T-helper 1 cell treated with Interleukin-12 subunit alpha and Interleukin-12 subunit beta and Interleukin-4 antibody, amounts not matched to agents 30 μg/mL and 1 μg/mL, for 36 hours (primary cell): ENCODE results near the gene AZU1.
A peak's percentile ranks its signal among the peaks of the same experiment; 100 is the strongest.
"Not testable (repeated sequence)": the region's sequence is repeated elsewhere in the genome, so short reads cannot be mapped to it uniquely, and the experiment has no call there.

Experiments
- H3K27ac Mint-ChIP-seq: one replicate; pipeline ENCODE4 v1.8.0; 2021; ENCODE audit warnings: mild to moderate bottlenecking, mixed read lengths
- H3K27me3 Mint-ChIP-seq: one replicate; pipeline ENCODE4 v1.8.0; 2021; ENCODE audit warnings: low read depth, mixed read lengths
- H3K36me3 Mint-ChIP-seq: one replicate; pipeline ENCODE4 v1.8.0; 2021; ENCODE audit warnings: low read depth, mixed read lengths
- H3K4me1 Mint-ChIP-seq: one replicate; pipeline ENCODE4 v1.8.0; 2021; ENCODE audit warnings: low read depth, mixed read lengths
- H3K4me3 Mint-ChIP-seq: one replicate; pipeline ENCODE4 v1.8.0; 2021; ENCODE audit warnings: mild to moderate bottlenecking, moderate library complexity, mixed read lengths
- H3K9me3 Mint-ChIP-seq: one replicate; pipeline ENCODE4 v1.8.0; 2021; ENCODE audit warnings: mixed read lengths

Gene AZU1

GRCh38 chr19:812049-812746 lies 15.4 kb upstream of the AZU1 start:
- H3K27me3 Mint-ChIP-seq, result no peaks in the 10 kb centered on the region
- H3K9me3 Mint-ChIP-seq, result peaks cover 4% of the 10 kb centered on the region
- H3K27ac Mint-ChIP-seq, result no peak overlapping the region
- H3K36me3 Mint-ChIP-seq, result peaks cover 35% of the 10 kb centered on the region
- no peak overlapping the region for H3K4me3 Mint-ChIP-seq
- H3K4me1 Mint-ChIP-seq, result peaks cover 6% of the 10 kb centered on the region

DNA sequence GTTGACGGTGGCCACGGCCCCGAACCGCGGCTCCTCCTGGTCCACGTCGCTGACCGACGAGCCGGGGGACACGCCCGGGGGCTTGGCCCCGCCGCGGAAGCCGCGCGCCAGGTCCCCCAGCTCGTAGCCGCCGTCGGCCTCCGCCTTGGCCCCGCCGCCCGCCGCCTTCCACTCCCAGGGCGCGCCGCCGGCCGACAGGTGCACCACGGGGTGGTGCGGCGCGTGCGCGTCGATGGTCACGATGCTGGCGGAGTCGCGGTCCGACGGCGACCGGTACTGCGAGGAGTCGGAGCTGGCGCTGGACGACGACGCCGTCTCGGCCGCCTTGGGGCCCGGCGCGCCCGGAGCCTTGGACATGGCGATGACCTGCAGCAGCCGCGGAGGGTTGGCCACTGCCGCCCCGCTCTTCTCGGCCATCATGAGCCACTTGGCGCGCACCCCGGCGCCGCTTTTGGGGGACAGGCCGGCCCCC lies 14.9 kb upstream of the AZU1 start:
- peaks cover 4% of the 10 kb centered on the region for H3K9me3 Mint-ChIP-seq
- no peaks in the 10 kb centered on the region for H3K27me3 Mint-ChIP-seq
- H3K27ac Mint-ChIP-seq, result no peak overlapping the region
- H3K36me3 Mint-ChIP-seq, result peaks cover 29% of the 10 kb centered on the region
- H3K4me1 Mint-ChIP-seq, result peaks cover under 1% of the 10 kb centered on the region
- H3K4me3 Mint-ChIP-seq, result no peak overlapping the region

- Mint-ChIP-seq H3K9me3 (peaks cover 4% of the 10 kb centered on the region), H3K4me1 (no peaks in the 10 kb centered on the region), H3K4me3 (no peak overlapping the region), H3K27me3 (no peaks in the 10 kb centered on the region), H3K27ac (no peak overlapping the region), H3K36me3 (peaks cover 27% of the 10 kb centered on the region)
Measured at GRCh38 chr19:813219-814151, 14.2 kb upstream of the AZU1 start.

DNA sequence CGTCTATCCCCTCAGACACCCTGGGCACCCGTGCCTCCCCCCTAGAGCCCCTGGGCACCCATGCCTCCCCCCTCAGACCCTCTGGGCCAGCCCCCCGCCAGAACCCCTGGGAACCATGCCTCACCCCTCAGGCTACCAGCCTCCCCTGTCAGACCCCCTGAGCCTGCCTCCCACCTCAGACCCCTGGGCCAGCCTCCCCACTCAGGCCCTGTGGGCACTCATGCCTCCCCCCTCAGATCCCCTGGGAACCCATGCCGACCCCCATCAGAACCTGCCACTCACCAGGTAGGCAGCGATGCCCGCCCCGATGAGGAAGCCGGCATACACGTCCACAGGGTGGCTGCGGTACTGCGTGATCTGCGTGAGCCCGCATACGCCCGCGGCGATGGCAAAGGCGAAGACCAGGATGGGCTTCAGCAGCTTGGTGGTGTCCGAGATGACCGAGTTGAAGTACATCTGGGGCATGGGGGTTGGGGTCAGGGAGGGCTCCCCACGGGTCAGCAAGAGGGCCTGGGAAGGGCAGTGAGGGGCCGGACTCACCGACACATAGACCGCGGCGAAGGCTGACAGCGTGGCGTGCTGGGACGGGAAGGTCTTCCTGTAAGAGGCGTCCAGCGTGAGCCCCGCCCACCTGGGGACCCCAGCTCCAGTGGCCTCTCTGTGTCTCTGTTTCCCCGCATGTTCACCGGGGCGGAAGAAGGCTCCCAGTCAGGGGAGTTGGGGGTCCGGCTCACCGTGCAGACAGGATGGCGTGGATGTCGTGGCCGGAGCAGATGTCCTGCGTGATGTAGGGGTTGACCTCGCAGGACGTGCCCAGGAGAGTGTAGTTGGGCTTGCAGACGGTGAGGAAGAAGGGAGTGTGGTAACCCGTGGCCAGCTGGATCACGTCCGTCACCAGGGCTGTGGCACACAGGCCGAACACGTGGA lies 13.2 kb upstream of the AZU1 start:
- Mint-ChIP-seq H3K27me3 (no peaks in the 10 kb centered on the region), H3K27ac (no peak overlapping the region), H3K4me3 (no peak overlapping the region), H3K36me3 (peaks cover 27% of the 10 kb centered on the region), H3K4me1 (no peaks in the 10 kb centered on the region), H3K9me3 (peaks cover 4% of the 10 kb centered on the region)

DNA sequence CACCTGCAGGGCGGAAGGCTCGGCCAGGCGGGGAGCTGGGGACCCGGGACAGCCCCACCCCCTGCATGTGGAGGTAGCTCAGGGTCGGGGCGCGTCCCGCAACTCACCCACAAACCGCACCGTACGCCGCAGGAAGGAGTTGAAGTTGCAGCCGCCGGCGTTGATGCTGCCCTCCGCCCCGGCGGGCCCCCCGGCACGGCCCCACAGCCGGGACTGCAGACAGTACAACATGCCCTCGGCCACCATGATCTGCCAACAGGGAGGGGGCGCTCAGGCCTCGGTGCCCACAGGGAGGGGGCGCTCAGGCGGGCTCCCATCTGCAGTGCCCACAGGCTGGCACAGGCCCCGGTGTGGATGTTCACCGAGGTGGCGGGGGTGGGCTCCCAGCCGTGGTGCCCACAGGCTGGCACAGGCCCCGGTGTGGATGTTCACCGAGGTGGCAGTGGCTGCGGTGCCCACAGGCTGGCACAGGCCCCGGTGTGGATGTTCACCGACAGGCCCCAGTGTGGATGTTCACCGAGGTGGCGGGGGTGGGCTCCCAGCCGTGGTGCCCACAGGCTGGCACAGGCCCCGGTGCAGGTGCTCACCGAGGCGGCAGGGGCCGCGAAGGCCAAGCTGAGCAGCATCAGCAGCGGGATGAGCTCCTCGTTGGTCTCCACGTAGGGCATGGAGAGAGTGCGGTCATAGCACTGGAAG lies 12.4 kb upstream of the AZU1 start:
- H3K4me1 Mint-ChIP-seq, result no peaks in the 10 kb centered on the region
- peaks cover 4% of the 10 kb centered on the region for H3K9me3 Mint-ChIP-seq
- H3K27me3 Mint-ChIP-seq, result peaks cover 6% of the 10 kb centered on the region
- H3K36me3 Mint-ChIP-seq, result peaks cover 23% of the 10 kb centered on the region
- H3K27ac Mint-ChIP-seq, result no peak overlapping the region
- H3K4me3 Mint-ChIP-seq, result no peak overlapping the region

DNA sequence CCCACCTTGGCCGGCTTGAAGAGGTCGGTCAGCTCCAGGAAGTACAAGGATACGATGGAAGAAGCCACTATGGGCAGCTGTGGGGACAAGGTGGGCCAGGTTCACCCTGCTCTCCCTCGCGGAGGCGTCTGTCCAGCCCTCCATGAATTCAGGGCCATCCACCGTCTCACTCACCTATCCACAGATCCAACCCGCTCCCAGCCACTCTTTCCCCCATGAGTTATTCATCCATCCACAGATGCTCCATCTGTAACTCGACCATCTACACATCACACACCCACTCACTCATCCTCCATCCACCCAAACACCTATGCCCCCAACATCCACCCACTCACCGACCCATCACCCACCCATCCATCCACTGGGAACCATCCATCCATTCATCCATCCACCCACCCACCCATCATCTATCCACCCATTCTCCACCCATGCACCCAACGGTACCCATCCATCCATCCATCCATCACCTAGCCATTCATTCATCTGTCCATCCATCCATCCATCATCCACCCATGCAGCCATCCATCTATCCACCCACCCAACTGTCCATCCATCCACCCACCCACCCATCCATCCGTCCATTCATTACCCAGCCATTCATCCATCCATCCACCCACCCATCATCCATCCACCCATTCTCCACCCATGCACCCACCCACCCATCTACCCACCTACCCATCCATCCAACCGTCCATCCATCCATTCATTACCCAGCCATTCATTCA lies 11.7 kb upstream of the AZU1 start:
- Mint-ChIP-seq H3K4me3 (no peak overlapping the region), H3K27me3 (peaks cover 12% of the 10 kb centered on the region), H3K9me3 (peaks cover 4% of the 10 kb centered on the region), H3K36me3 (peaks cover 18% of the 10 kb centered on the region), H3K27ac (no peak overlapping the region), H3K4me1 (no peaks in the 10 kb centered on the region)

- Mint-ChIP-seq H3K27ac (peak overlapping the region; percentile 10), H3K36me3 (peaks cover 16% of the 10 kb centered on the region)
Measured at GRCh38 chr19:816500-816857, 11.2 kb upstream of the AZU1 start.

DNA sequence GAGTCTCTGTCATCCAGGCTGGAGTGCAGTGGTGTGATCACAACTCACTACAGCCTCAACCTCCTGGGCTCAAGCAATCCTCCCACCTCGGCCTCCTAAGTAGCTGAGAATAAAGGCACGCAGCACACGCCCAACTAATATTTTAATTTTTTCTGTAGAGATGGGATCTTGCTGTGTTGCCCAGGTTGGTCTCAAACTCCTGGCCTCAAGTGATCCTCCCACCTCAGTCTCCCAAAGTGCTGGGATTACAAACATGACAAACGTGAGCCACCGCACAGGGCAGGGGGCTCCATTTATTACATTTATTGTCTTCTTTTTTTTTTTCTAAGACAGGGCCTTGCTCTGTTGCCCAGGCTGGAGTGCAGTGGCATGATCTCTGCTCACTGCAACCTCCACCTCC lies 7.4 kb upstream of the AZU1 start:
- H3K4me1 Mint-ChIP-seq, H3K9me3 Mint-ChIP-seq, H3K27ac Mint-ChIP-seq, H3K4me3 Mint-ChIP-seq: not testable (repeated sequence)
- Mint-ChIP-seq H3K36me3 (peaks cover 10% of the 10 kb centered on the region), H3K27me3 (peaks cover 27% of the 10 kb centered on the region)

More at GRCh38 chr19:816500-816857, 11.2 kb upstream of the AZU1 start:
- Mint-ChIP-seq H3K27me3 (peaks cover 12% of the 10 kb centered on the region), H3K4me3 (no peak overlapping the region), H3K9me3 (peaks cover 4% of the 10 kb centered on the region), H3K4me1 (no peaks in the 10 kb centered on the region)

DNA sequence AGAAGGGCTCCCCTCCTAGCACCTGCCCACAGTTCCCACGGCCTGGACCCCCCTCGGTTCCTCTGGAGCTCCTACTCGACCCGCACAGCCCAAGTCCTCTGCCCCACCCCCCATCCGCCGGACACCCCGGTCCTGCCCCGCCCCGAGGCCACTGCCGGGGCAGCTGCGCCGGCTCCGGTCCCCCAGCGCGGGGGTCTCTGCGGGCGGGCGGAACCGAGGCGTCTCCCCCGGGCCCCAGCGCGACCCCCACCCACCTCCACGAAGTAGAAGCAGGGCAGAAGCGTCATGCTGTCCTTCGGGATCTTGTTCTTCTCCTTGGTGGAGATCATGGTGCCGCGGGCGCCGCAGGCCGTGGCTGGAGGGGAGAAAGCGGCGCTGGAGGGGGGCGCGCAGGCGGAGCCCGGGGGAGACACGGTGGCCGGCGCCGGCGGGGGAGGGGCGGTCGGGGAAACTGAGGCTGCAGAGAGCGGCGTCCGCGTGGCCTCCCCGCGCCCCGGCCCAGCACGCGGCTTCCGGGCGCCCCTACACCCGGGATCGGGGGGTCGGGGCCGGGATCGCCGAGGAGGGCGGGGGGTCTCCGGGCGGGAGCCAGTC lies 6.3 kb upstream of the AZU1 start:
- no peaks in the 10 kb centered on the region for H3K9me3 Mint-ChIP-seq
- H3K4me3 Mint-ChIP-seq, result no peak overlapping the region
- H3K27me3 Mint-ChIP-seq, result peaks cover 27% of the 10 kb centered on the region
- no peaks in the 10 kb centered on the region for H3K4me1 Mint-ChIP-seq
- H3K36me3 Mint-ChIP-seq, result peaks cover 4% of the 10 kb centered on the region
- H3K27ac Mint-ChIP-seq, result no peak overlapping the region

DNA sequence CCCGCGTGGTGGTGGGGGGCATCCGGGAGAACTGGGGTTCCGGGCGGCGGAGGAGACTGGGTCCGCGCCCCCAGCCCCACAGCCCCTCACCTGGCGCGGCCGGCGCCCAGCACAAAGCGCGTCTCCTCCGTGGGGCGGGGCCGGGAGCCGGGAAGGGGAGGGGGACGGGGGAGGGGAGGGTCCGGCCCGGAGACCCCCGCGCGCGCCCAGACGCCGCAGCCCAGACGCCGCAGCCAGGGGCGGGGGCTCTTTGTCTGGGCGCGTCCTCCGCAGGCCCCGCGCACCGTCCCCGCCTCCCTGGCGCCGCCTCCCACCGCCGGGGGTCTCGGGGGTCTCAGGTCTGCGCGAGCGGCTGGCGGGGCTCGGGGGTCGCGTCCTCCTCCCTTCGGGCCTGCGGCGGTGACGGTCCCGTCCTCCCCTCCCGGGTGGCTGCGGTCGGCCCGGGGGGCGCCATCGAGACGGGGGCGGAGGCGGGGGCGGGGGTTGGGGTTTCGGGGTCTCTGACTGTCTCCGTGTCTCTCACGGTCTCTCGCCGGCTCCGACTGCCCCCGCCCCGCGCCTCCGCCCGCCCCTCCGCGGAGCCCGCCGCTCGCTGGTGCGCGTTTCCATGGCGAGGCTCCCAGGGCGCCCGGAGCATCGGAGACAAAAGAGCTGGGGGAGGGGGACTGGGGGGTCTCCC lies 5.7 kb upstream of the AZU1 start, which contains the start of gene PLPPR3:
TSS of gene PLPPR3 (minus strand) at position 131 of the 679 bp plus-strand sequence. CDS start 396 bp downstream, outside the sequence.
- Mint-ChIP-seq H3K27ac (no peak within 1 kb of the TSS), H3K27me3 (peaks cover 27% of the 10 kb centered on the region), H3K4me3 (no peak within 1 kb of the TSS), H3K36me3 (no peaks in the 10 kb centered on the region), H3K4me1 (no peaks in the 10 kb centered on the region), H3K9me3 (no peaks in the 10 kb centered on the region)

DNA sequence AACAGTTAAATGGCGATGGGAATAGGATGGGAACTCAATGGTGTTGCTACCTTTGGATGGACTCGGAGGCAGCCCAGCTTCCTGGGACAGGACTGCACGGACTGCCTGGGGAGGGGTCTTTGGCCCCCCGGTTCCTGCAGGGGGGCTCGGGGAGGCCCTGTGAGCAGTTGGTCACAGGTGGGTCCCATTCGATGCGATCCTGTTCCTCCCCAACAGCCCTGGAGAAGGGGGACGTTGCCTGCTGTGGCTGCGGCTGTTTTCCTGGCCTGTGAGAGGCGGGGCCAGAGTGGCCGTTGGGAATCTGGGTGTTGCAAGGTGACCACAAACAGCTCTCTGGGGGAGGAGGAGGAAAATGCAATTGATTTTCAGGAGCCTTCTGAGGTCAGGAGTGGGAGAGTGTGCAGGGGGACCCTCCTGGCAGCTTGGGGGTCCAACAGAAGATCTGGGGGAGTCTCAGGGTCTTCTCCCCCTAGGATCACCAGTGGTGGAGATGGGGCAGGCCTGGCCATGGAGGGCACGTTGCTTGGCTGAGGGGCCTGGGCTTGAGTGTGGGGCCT lies 4.0 kb upstream of the AZU1 start:
- Mint-ChIP-seq H3K36me3 (no peaks in the 10 kb centered on the region), H3K9me3 (no peaks in the 10 kb centered on the region), H3K4me1 (no peaks in the 10 kb centered on the region), H3K27me3 (peaks cover 27% of the 10 kb centered on the region), H3K4me3 (no peak overlapping the region), H3K27ac (no peak overlapping the region)

GRCh38 chr19:824885-825284 lies 2.8 kb upstream of the AZU1 start:
- Mint-ChIP-seq H3K27ac (no peak overlapping the region), H3K9me3 (no peaks in the 10 kb centered on the region), H3K4me3 (no peak overlapping the region), H3K27me3 (peaks cover 25% of the 10 kb centered on the region), H3K4me1 (no peaks in the 10 kb centered on the region), H3K36me3 (no peaks in the 10 kb centered on the region)
